ENCODE data around the gene KRT222.

The KRT222 gene

GRCh38 chr17:40651939-40652338 is 13.0 kb downstream of the KRT222 start:
- DNase-seq: no peak

GRCh38 chr17:40648384-40648968 is 16.5 kb downstream of the KRT222 start:
- DNase-seq: no peak

GRCh38 chr17:40647624-40648383 is 17.2 kb downstream of the KRT222 start, which contains the start of gene SMARCE1:
TSS of gene SMARCE1 (minus strand) at chr17:40647818. CDS start at chr17:40645802, 2,016 bp downstream.
- peak; percentile 72 for DNase-seq

GRCh38 chr17:40646791-40647623 is 18.0 kb downstream of the KRT222 start:
- peak; percentile 57 for DNase-seq

GRCh38 chr17:40645943-40646342 is 19.0 kb downstream of the KRT222 start:
- DNase-seq: no peak

GRCh38 chr17:40645291-40645690 is 19.7 kb downstream of the KRT222 start:
- DNase-seq: no peak

GRCh38 chr17:40637931-40638330 is 27.0 kb downstream of the KRT222 start:
- no peak for DNase-seq

GRCh38 chr17:40633871-40634270 is 31.1 kb downstream of the KRT222 start:
- DNase-seq: no peak

- no peak for DNase-seq
Observed at GRCh38 chr17:40632216-40632615, 32.8 kb downstream of the KRT222 start.

GRCh38 chr17:40629842-40630241 is 35.1 kb downstream of the KRT222 start:
- no peak for DNase-seq

- no peak for DNase-seq
Observed at GRCh38 chr17:40625311-40625710, 39.7 kb downstream of the KRT222 start.

GRCh38 chr17:40623419-40624210 is 41.4 kb downstream of the KRT222 start:
- no peak for DNase-seq

- DNase-seq: no peak
Observed at GRCh38 chr17:40622509-40622928, 42.5 kb downstream of the KRT222 start.

- no peak for DNase-seq
Observed at GRCh38 chr17:40621578-40621977, 43.4 kb downstream of the KRT222 start.

GRCh38 chr17:40621019-40621418 is 44.0 kb downstream of the KRT222 start:
- DNase-seq: no peak

- DNase-seq: no peak
Observed at GRCh38 chr17:40618754-40619625, 46.0 kb downstream of the KRT222 start.

- DNase-seq: no peak
Observed at GRCh38 chr17:40617678-40618240, 47.2 kb downstream of the KRT222 start.

- no peak for DNase-seq
Observed at GRCh38 chr17:40616592-40616991, 48.4 kb downstream of the KRT222 start.

- DNase-seq: no peak
Observed at GRCh38 chr17:40615841-40616476, 49.0 kb downstream of the KRT222 start.

- no peak for DNase-seq
Observed at GRCh38 chr17:40615068-40615840, 49.7 kb downstream of the KRT222 start.

Measured in activated naive CD4-positive, alpha-beta T cell treated with Interleukin-2 at 50 U/mL for 16 hours (primary cell).